Parathyroid adenoma (tissue), 2 donors: Measurements from ENCODE around the gene ANKRD9.
A peak's percentile ranks its signal among the peaks of the same experiment; 100 is the strongest.
"Not testable (repeated sequence)": the region's sequence is repeated elsewhere in the genome, so short reads cannot be mapped to it uniquely, and the experiment has no call there.

Source experiments
- H2AFZ ChIP-seq: fragments of 300-600 bp; sonication (generic); one replicate; pipeline ENCODE4 v1.7.0; 2017; ENCODE audit warnings: antibody characterized with exemption, mild to moderate bottlenecking
- H3K27ac ChIP-seq: fragments of 300-600 bp; sonication (generic); one replicate; pipeline ENCODE4 v1.7.0; 2017
- H3K27me3 ChIP-seq: fragments of 300-600 bp; sonication (generic); one replicate; pipeline ENCODE4 v1.7.0; 2017; ENCODE audit warnings: low read length; ENCODE audit not compliant: control insufficient read depth, insufficient read depth
- H3K36me3 ChIP-seq: fragments of 300-600 bp; sonication (generic); one replicate; pipeline ENCODE4 v1.7.0; 2017; ENCODE audit warnings: low read length; ENCODE audit not compliant: control insufficient read depth, insufficient read depth
- H3K4me1 ChIP-seq: fragments of 300-600 bp; sonication (generic); one replicate; pipeline ENCODE4 v1.7.0; 2017; ENCODE audit warnings: control low read depth
- H3K4me2 ChIP-seq: fragments of 300-600 bp; sonication (generic); one replicate; pipeline ENCODE4 v1.7.0; 2017; ENCODE audit warnings: low read length
- H3K4me3 ChIP-seq: fragments of 300-600 bp; sonication (generic); one replicate; pipeline ENCODE4 v1.7.0; 2017; ENCODE audit warnings: low read depth, low read length
- H3K79me2 ChIP-seq: fragments of 300-600 bp; sonication (generic); one replicate; pipeline ENCODE4 v1.7.0; 2017; ENCODE audit warnings: control low read depth
- H3K9ac ChIP-seq: fragments of 300-600 bp; sonication (generic); one replicate; pipeline ENCODE4 v1.7.0; 2017; ENCODE audit warnings: mild to moderate bottlenecking
- H3K9me3 ChIP-seq: fragments of 300-600 bp; sonication (generic); one replicate; pipeline ENCODE4 v1.7.0; 2017; ENCODE audit warnings: low read length; ENCODE audit not compliant: control insufficient read depth
- TF ChIP-seq, protein P1 (sequence below): fragments of 300-600 bp; sonication (generic); IDR thresholded peaks from one replicate; pipeline ENCODE4 v1.7.0; 2017; ENCODE audit warnings: antibody characterized with exemption, mild to moderate bottlenecking
- donor health status: primary hyperparathyroidism.

ANKRD9 gene

DNA sequence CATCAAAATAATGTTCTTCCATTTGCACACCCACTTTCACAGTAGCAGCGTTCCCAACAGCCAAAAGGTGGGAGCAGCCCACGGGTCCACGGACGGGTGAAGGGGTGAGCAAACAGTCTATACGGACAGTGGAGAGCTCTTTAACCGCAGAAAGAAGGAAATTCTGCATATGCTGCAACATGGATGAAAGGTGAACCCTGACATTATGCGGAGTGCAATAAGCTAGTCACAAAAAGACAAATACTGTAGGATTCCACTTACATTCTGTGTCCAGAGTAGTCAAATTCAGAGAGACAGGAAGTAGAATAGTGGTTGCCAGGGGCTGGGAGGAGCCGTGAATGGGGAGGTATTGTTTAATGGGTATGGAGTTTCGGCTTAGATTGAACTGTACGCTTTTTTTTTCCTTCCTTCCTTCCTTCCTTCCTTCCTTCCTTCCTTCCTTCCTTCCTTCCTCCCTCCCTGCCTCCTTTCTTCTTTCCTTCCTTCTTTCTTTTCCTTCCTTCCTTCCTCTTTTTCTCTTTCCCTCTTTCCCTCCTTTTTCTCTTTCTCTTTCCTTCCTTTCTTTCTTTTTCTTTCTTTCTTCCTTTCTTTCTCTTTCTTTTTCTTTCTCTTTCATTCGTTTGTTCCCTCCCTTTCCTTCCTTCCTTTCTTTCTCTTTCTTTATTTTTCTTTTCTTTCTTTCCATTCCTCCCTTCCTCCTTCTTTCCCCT is 15.8 kb upstream of the ANKRD9 start:
- H3K9ac ChIP-seq = peak overlapping the region; percentile 16
- H3K4me2 ChIP-seq = peak overlapping the region; percentile 88
- peaks cover 3% of the 10 kb centered on the region for H3K4me1 ChIP-seq
- H3K79me2 ChIP-seq = no peaks in the 10 kb centered on the region
- peak overlapping the region; percentile 88 for H2AFZ ChIP-seq
- TF ChIP-seq, protein P1, sequence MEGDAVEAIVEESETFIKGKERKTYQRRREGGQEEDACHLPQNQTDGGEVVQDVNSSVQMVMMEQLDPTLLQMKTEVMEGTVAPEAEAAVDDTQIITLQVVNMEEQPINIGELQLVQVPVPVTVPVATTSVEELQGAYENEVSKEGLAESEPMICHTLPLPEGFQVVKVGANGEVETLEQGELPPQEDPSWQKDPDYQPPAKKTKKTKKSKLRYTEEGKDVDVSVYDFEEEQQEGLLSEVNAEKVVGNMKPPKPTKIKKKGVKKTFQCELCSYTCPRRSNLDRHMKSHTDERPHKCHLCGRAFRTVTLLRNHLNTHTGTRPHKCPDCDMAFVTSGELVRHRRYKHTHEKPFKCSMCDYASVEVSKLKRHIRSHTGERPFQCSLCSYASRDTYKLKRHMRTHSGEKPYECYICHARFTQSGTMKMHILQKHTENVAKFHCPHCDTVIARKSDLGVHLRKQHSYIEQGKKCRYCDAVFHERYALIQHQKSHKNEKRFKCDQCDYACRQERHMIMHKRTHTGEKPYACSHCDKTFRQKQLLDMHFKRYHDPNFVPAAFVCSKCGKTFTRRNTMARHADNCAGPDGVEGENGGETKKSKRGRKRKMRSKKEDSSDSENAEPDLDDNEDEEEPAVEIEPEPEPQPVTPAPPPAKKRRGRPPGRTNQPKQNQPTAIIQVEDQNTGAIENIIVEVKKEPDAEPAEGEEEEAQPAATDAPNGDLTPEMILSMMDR = no peak
- H3K4me3 ChIP-seq = peak overlapping the region; percentile 78
- H3K9me3 ChIP-seq = no peaks in the 10 kb centered on the region
- H3K27ac ChIP-seq = peak overlapping the region; percentile 54
- no peaks in the 10 kb centered on the region for H3K27me3 ChIP-seq
- H3K36me3 ChIP-seq = no peaks in the 10 kb centered on the region

DNA sequence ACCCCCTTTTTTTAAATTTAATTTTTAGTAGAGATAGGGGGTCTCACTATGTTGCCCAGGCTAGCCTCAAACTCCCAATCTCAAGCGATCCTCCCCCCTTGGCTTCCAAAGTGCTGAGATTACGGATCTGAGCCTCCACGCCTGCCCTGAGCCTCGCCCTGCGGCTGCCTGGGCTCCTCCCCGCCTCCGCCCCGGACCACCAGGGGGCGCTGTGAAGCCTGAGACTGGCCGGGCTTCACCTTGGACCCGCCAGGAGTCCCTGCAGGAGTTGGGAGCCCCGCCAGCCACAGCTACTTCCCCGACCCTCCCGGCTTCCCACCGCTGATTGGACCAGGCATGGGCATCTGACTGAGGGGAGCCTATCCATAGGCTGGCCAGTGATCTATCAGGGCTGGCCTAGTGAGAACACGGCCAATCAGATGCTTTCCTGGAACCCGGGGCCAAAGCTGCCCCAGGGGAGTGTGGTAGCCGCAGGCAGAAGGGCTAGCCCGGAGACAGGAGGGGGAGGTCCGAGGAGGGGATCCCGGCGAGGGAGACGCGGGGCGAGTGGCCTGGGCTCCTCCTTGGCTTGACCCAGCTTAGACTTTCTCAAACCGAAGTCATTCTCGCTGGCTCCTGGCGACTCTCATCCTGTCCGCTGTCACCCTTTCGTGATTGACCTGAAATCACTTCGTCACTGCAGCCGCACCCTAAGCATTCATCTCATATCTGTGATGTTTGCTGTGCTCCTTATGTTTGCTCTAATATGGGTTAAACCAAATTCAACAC is 15.1 kb upstream of the ANKRD9 start:
- peak overlapping the region; percentile 88 for H3K4me2 ChIP-seq
- no peaks in the 10 kb centered on the region for H3K79me2 ChIP-seq
- TF ChIP-seq, protein P1 = peak; percentile 100
- H3K4me3 ChIP-seq = peak overlapping the region; percentile 78
- peak overlapping the region; percentile 16 for H3K9ac ChIP-seq
- peak overlapping the region; percentile 54 for H3K27ac ChIP-seq
- H3K36me3 ChIP-seq = no peaks in the 10 kb centered on the region
- H3K27me3 ChIP-seq = no peaks in the 10 kb centered on the region
- H3K9me3 ChIP-seq = no peaks in the 10 kb centered on the region
- H2AFZ ChIP-seq = peak overlapping the region; percentile 88
- H3K4me1 ChIP-seq = peaks cover 3% of the 10 kb centered on the region

DNA sequence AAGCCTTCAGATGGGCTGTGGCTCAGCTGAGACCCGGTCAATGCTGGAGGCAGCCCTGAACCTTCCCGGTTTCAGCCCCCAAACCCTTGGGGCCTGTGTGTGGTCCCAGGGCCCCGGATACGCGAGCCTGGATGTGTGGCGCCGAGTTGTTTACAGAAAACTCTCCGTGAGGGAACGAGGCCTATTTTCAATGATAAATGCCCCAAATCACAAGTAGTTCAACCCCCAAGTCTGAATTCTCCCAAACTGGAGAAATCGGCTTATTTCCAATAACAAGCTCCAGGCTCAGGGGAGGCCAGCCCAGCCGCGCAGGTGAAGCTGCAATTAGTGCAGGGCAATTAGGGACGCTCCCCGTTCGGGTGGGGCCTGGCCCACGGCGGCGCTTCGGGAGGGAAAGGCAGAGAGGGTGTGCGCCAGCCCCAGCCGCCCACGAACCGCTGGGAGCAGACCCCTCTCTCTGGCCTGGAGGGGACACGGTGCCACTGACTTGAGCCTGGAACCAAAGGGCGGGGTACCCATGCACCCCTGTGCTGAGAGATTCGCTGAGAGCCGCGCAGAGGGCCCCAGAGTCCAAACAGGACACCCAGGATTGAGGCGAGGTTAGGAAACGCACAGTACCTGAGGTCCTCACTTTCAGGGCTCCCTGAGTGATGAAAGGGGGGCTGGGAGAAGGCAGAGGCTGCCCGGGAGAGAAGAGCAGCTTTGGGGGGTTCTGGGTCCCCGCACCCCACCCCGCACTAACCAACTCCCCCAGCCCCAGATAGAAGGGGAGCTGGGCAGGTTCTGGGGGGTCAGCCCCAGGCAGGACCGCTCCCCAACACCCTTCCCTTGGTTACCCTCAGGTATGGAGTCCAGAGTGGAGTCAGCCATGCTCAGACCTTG is 14.2 kb upstream of the ANKRD9 start:
- peak overlapping the region; percentile 54 for H3K27ac ChIP-seq
- peak overlapping the region; percentile 78 for H3K4me3 ChIP-seq
- peak overlapping the region; percentile 88 for H3K4me2 ChIP-seq
- H3K4me1 ChIP-seq = peaks cover 3% of the 10 kb centered on the region
- no peaks in the 10 kb centered on the region for H3K79me2 ChIP-seq
- H3K9ac ChIP-seq = no peak overlapping the region
- TF ChIP-seq, protein P1 = no peak
- peak overlapping the region; percentile 88 for H2AFZ ChIP-seq
- H3K36me3 ChIP-seq = no peaks in the 10 kb centered on the region
- H3K9me3 ChIP-seq = no peaks in the 10 kb centered on the region
- H3K27me3 ChIP-seq = no peaks in the 10 kb centered on the region

DNA sequence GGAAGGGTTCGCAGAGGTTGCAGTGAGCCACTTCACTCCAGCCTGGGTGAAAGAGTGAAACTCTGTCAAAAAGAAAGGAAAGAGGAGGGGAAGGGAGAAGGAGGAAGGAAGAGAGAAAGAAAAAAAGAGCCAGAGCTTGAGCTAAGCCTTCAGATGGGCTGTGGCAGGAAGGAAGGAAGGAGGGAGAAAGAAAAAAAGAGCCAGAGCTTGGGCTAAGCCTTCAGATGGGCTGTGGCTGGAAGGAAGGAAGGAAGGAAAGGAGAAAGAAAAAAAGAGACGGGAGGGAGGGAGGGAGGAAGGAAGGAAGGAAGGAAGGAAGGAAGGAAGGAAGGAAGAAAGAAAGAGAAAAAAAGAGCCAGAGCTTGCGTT is 13.6 kb upstream of the ANKRD9 start:
- no peak overlapping the region for H3K9ac ChIP-seq

DNA sequence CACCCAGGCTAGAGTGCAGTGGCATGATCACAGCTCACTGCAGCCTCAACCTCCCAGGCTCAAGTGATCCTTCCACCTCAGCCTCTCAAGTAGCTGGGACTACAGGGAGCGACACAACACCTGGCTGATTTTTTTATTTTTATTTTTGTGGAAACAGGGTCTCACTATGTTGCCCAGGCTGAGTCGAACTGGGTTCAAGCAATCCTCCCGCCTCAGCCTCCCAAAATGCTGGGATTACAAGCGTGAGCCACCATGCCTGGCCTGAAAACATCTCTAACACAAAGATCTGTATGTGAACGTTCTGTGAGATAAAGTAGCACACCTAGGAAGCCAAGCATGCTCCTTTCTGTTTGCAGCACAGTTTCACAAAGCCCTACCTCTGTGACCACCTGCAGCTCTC is 10.1 kb upstream of the ANKRD9 start:
- H3K79me2 ChIP-seq, H3K27ac ChIP-seq, H3K4me1 ChIP-seq, H3K9ac ChIP-seq, H2AFZ ChIP-seq, H3K4me2 ChIP-seq, H3K9me3 ChIP-seq, H3K4me3 ChIP-seq, H3K36me3 ChIP-seq, H3K27me3 ChIP-seq: not testable (repeated sequence)

More for the DNA sequence above, 13.6 kb upstream of the ANKRD9 start:
- Histone ChIP-seq H3K79me2 (no peaks in the 10 kb centered on the region), H3K4me2 (no peak overlapping the region), H3K9me3 (no peaks in the 10 kb centered on the region), H3K36me3 (no peaks in the 10 kb centered on the region), H3K27me3 (no peaks in the 10 kb centered on the region), H3K4me3 (no peak overlapping the region), H3K4me1 (peaks cover 3% of the 10 kb centered on the region), H3K27ac (no peak overlapping the region), H2AFZ (peak overlapping the region; percentile 28)
- TF ChIP-seq, protein P1 = no peak
